A673 (cell line): Measurements from ENCODE around the gene ATP5F1C. TPM values are rescaled to one million over a fixed set of nuclear protein-coding genes. Genes with fewer than 3 reads are reported as not detected.
"Not testable (repeated sequence)": the region's sequence is repeated elsewhere in the genome, so short reads cannot be mapped to it uniquely, and the experiment has no call there.

ENCODE experiments used
- BruUV-seq: library from RNA; stranded (reverse); fragments of 400-500 nt; replicated peaks from 2 replicates; lab custom pipeline; 2021; lab: Mats Ljungman, UMichigan
- CTCF ChIA-PET: fragments of 300-600 bp; sonication (Branson Sonifier 250); formaldehyde crosslinking; loops from one replicate; lab custom pipeline; 2022; ENCODE audit warnings: antibody characterized with exemption; lab: Charles Lee
- POLR2A ChIA-PET: fragments of 300-600 bp; sonication (Branson Sonifier 250); formaldehyde crosslinking; loops from one replicate; lab custom pipeline; 2022; ENCODE audit warnings: antibody characterized with exemption; ENCODE audit not compliant: low non-redundant PET; lab: Charles Lee
- DNase-seq: peaks from one replicate; pipeline ENCODE4 v3.0.0-alpha.2; 2015; ENCODE audit warnings: low spot score
- H3K27ac ChIP-seq: fragments of 200-600 bp; sonication (generic); 2 replicates; pipeline ENCODE4 v1.5.1; 2016; ENCODE audit warnings: mixed run types, low read depth, mild to moderate bottlenecking, mixed read lengths, antibody characterized with exemption, low read length; ENCODE audit not compliant: poor library complexity, severe bottlenecking
- H3K27me3 ChIP-seq: fragments of 200-600 bp; sonication (generic); replicated peaks from 2 replicates; pipeline ENCODE4 v1.6.1; 2017; ENCODE audit warnings: mixed run types, low read depth, mild to moderate bottlenecking, mixed read lengths, antibody characterized with exemption, low read length; ENCODE audit not compliant: insufficient read depth, poor library complexity
- H3K36me3 ChIP-seq: fragments of 200-600 bp; sonication (generic); 2 replicates; pipeline ENCODE4 v1.6.1; 2016; ENCODE audit warnings: mixed run types, mild to moderate bottlenecking, mixed read lengths, antibody characterized with exemption, low read length; ENCODE audit not compliant: insufficient read depth, poor library complexity, severe bottlenecking
- H3K4me1 ChIP-seq: fragments of 200-600 bp; sonication (generic); 2 replicates; pipeline ENCODE4 v1.6.1; 2017; ENCODE audit warnings: mixed run types, mild to moderate bottlenecking, mixed read lengths, antibody characterized with exemption, low read length; ENCODE audit not compliant: insufficient read depth, poor library complexity, severe bottlenecking
- H3K4me3 ChIP-seq: fragments of 200-600 bp; sonication (generic); 2 replicates; pipeline ENCODE4 v1.5.1; 2016; ENCODE audit warnings: low read depth, mixed run types, mild to moderate bottlenecking, mixed read lengths, low read length; ENCODE audit not compliant: poor library complexity, severe bottlenecking
- H3K9me3 ChIP-seq: fragments of 200-600 bp; sonication (generic); 2 replicates; pipeline ENCODE4 v1.6.1; 2016; ENCODE audit warnings: mixed run types, low read depth, mild to moderate bottlenecking, mixed read lengths, antibody characterized with exemption, low read length; ENCODE audit not compliant: poor library complexity, severe bottlenecking
- EZH2 ChIP-seq: fragments of 200-600 bp; sonication (generic); IDR thresholded peaks from 2 replicates; pipeline ENCODE4 v1.6.1; 2017; ENCODE audit warnings: borderline replicate concordance, low read depth, mild to moderate bottlenecking, mixed read lengths, antibody characterized with exemption, low read length; ENCODE audit not compliant: poor library complexity, severe bottlenecking
- intact Hi-C: fragments of 100-400 bp; cut with micrococcal nuclease; formaldehyde crosslinking; loops from one replicate; pipeline ENCODE4 v1.10.0; 2022; ENCODE audit not compliant: unreplicated experiment
- total RNA-seq: library from RNA; stranded (reverse); gene quantifications from 2 replicates; pipeline ENCODE4 v1.2.3, GENCODE V29; 2021
- TF ChIP-seq, protein P1 (sequence below): fragments of 300-800, 200-600 bp; sonication (generic); conservative IDR thresholded peaks from 2 replicates; pipeline ENCODE4 v1.5.1; 2017; ENCODE audit warnings: low read depth, mild to moderate bottlenecking, antibody characterized with exemption, low read length, moderate library complexity, mixed read lengths

ATP5F1C gene
- total RNA-seq, 1 experiment from 2014 or later: 401 TPM

DNA sequence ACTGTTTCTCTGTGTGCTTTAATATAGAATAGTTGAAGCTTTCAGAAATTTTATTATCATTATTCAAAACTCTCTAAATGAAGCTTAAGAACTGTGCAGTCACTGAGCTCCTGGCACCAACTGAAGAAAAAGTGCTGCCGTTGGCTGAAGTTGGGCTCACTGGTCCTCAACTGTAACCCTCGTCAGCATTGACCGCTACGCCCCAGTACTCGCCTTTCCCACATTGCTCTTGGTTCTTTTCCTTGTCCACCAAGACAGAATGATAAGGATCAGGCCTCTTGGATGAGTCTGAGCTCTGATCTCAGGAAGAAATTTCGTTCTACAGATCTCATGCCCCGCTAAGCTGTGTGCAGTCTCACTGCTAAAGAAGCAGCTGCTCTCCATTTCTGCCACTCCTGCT lies 22.5 kb downstream of the ATP5F1C start:
- DNase-seq: no peak
- BruUV-seq: no TSS peak
- ChIA-PET POLR2A (no interaction called here), CTCF (no interaction called here)
- Histone ChIP-seq H3K4me3 (no peak overlapping the region), H3K27ac (no peak overlapping the region), H3K4me1 (no peaks in the 10 kb centered on the region), H3K27me3 (no peaks in the 10 kb centered on the region), H3K9me3 (no peaks in the 10 kb centered on the region), H3K36me3 (peaks cover 29% of the 10 kb centered on the region)
- intact Hi-C loops: no loop called here
- TF ChIP-seq, protein P1, sequence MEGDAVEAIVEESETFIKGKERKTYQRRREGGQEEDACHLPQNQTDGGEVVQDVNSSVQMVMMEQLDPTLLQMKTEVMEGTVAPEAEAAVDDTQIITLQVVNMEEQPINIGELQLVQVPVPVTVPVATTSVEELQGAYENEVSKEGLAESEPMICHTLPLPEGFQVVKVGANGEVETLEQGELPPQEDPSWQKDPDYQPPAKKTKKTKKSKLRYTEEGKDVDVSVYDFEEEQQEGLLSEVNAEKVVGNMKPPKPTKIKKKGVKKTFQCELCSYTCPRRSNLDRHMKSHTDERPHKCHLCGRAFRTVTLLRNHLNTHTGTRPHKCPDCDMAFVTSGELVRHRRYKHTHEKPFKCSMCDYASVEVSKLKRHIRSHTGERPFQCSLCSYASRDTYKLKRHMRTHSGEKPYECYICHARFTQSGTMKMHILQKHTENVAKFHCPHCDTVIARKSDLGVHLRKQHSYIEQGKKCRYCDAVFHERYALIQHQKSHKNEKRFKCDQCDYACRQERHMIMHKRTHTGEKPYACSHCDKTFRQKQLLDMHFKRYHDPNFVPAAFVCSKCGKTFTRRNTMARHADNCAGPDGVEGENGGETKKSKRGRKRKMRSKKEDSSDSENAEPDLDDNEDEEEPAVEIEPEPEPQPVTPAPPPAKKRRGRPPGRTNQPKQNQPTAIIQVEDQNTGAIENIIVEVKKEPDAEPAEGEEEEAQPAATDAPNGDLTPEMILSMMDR: no peak
- TF ChIP-seq EZH2: no peak

DNA sequence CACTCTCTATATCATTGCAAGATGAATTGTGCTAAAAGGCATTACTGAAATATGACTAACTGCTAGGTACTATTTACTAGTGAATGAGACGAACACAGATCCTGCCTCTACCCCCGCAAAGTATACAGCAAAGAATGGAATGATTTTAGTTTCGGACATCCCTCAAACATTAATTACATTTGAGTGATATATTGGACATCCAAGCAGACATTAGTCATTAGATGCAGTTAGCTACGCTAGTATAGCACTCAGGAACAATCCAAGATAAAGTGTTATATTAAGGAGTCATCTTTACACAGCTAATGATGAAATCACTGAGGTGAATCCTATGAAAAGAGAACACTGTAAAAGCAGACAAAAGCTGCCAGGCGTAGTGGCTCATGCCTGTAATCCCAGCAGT lies 23.0 kb downstream of the ATP5F1C start:
- DNase-seq: no peak
- intact Hi-C loops: no loop called here
- BruUV-seq: no TSS peak
- no peak for TF ChIP-seq EZH2
- TF ChIP-seq, protein P1: no peak
- ChIA-PET POLR2A (no interaction called here), CTCF (no interaction called here)
- Histone ChIP-seq H3K27ac (no peak overlapping the region), H3K27me3 (no peaks in the 10 kb centered on the region), H3K4me1 (no peaks in the 10 kb centered on the region), H3K4me3 (no peak overlapping the region), H3K36me3 (peaks cover 24% of the 10 kb centered on the region), H3K9me3 (no peaks in the 10 kb centered on the region)

DNA sequence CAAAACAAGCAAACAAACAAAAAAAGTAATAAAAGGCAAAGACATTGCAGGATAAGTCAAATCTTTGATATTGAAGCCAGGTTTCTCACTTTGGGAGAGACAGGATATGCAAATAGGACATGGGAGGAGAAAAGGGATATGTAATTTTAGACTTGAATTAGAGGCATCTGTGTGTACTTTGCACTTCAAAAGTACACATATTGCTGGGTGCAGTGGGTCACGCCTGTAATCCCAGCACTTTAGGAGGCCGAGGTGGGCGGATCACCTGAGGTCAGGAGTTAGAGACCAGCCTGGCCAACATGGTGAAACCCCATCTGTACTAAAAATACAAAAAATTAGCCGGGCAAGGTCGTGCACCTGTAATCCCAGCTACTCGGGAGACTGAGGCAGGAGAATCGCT lies 23.8 kb downstream of the ATP5F1C start:
- H3K4me3 ChIP-seq, CTCF ChIA-PET, H3K4me1 ChIP-seq, H3K27me3 ChIP-seq, intact Hi-C loops, H3K9me3 ChIP-seq, BruUV-seq, POLR2A ChIA-PET, DNase-seq, H3K27ac ChIP-seq: not testable (repeated sequence)
- peaks cover 19% of the 10 kb centered on the region for H3K36me3 ChIP-seq

DNA sequence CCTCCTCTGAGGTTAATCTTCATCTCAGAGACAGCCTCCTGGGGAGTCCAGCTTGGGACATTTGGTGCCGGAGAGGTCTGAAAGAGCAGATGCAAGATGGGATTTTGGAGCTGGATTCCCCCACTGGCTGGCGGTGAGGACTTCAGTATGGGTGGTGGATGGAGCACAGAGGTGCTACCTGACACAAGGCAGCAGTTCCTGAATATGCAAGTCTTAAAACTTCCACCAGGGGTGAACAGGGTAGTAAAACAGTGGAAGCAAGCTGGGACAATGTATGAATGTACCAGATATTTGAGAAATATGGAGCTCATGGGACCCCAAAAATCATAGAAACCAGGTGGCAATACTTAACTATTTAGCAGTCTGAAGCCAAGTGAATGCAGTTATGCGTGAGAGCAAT lies 25.5 kb downstream of the ATP5F1C start:
- no TSS peak for BruUV-seq
- ChIA-PET CTCF (no interaction called here), POLR2A (no interaction called here)
- Histone ChIP-seq H3K27me3 (no peaks in the 10 kb centered on the region), H3K4me3 (no peak overlapping the region), H3K4me1 (no peaks in the 10 kb centered on the region), H3K9me3 (no peaks in the 10 kb centered on the region), H3K36me3 (peaks cover 3% of the 10 kb centered on the region), H3K27ac (no peak overlapping the region)
- TF ChIP-seq EZH2: no peak
- TF ChIP-seq, protein P1: no peak
- intact Hi-C loops: no loop called here
- DNase-seq: no peak
